ENCODE measurements around the gene CUL9. TPM values are rescaled to one million over a fixed set of nuclear protein-coding genes. Genes with fewer than 3 reads are reported as not detected.

CUL9 gene
- total and polyA plus RNA-seq, 2 experiments from 2014 or later: 2.6 to 11.3 TPM

DNA sequence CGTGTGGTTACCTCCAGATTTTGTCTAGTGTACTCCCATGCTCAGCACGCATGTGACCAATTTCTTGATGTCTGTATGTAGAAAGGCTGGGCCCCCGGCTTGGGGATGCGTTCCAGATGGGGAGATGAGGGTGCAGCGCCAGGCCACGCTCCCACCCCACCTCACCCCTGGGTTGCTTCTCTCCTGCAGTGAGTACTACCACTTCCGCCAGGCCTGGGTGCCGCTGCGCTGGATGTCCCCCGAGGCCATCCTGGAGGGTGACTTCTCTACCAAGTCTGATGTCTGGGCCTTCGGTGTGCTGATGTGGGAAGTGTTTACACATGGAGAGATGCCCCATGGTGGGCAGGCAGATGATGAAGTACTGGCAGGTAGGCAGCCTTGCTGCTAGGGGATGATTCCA is 22.4 kb upstream of the CUL9 start:
- TF ChIP-seq EZH2phosphoT487 (IDR thresholded peaks at IDR 0.05; ENCODE audit: unreplicated experiment) (no peak), CREB1 (CRISPR knock-in tag; IDR thresholded peaks at IDR 0.05; ENCODE audit: low read depth) (no peak), EZH2 (IDR thresholded peaks at IDR 0.05; ENCODE audit: low read depth, unreplicated experiment) (no peak), STAT1 (IDR thresholded peaks at IDR 0.05; ENCODE audit: unreplicated experiment) (no peak), JUNB (IDR thresholded peaks at IDR 0.05; ENCODE audit: unreplicated experiment) (no peak), POLR2AphosphoS5 (IDR thresholded peaks at IDR 0.05; ENCODE audit: low read depth) (no peak), ETS1 (IDR thresholded peaks at IDR 0.05) (no peak), NANOG (IDR thresholded peaks at IDR 0.05; ENCODE audit: borderline replicate concordance) (no peak), ZNF114 (CRISPR knock-in tag; IDR thresholded peaks at IDR 0.05) (no peak), ZNF331 (CRISPR knock-in tag; IDR thresholded peaks at IDR 0.05; ENCODE audit: low read depth) (no peak), ZNF462 (CRISPR knock-in tag; IDR thresholded peaks at IDR 0.05) (no peak)
- TF ChIP-seq, protein P1, sequence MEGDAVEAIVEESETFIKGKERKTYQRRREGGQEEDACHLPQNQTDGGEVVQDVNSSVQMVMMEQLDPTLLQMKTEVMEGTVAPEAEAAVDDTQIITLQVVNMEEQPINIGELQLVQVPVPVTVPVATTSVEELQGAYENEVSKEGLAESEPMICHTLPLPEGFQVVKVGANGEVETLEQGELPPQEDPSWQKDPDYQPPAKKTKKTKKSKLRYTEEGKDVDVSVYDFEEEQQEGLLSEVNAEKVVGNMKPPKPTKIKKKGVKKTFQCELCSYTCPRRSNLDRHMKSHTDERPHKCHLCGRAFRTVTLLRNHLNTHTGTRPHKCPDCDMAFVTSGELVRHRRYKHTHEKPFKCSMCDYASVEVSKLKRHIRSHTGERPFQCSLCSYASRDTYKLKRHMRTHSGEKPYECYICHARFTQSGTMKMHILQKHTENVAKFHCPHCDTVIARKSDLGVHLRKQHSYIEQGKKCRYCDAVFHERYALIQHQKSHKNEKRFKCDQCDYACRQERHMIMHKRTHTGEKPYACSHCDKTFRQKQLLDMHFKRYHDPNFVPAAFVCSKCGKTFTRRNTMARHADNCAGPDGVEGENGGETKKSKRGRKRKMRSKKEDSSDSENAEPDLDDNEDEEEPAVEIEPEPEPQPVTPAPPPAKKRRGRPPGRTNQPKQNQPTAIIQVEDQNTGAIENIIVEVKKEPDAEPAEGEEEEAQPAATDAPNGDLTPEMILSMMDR (conservative IDR thresholded peaks at IDR 0.05; ENCODE audit: low read depth in 2 of 2): no peak
- TF ChIP-seq, protein P2, sequence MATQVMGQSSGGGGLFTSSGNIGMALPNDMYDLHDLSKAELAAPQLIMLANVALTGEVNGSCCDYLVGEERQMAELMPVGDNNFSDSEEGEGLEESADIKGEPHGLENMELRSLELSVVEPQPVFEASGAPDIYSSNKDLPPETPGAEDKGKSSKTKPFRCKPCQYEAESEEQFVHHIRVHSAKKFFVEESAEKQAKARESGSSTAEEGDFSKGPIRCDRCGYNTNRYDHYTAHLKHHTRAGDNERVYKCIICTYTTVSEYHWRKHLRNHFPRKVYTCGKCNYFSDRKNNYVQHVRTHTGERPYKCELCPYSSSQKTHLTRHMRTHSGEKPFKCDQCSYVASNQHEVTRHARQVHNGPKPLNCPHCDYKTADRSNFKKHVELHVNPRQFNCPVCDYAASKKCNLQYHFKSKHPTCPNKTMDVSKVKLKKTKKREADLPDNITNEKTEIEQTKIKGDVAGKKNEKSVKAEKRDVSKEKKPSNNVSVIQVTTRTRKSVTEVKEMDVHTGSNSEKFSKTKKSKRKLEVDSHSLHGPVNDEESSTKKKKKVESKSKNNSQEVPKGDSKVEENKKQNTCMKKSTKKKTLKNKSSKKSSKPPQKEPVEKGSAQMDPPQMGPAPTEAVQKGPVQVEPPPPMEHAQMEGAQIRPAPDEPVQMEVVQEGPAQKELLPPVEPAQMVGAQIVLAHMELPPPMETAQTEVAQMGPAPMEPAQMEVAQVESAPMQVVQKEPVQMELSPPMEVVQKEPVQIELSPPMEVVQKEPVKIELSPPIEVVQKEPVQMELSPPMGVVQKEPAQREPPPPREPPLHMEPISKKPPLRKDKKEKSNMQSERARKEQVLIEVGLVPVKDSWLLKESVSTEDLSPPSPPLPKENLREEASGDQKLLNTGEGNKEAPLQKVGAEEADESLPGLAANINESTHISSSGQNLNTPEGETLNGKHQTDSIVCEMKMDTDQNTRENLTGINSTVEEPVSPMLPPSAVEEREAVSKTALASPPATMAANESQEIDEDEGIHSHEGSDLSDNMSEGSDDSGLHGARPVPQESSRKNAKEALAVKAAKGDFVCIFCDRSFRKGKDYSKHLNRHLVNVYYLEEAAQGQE (IDR thresholded peaks at IDR 0.05; ENCODE audit: unreplicated experiment): no peak
- H3K27ac Mint-ChIP-seq: no peak overlapping the region

More for the DNA sequence above, 22.4 kb upstream of the CUL9 start:
- no peaks in the 10 kb centered on the region for H4K20me1 ChIP-seq (replicated peaks; ENCODE audit: insufficient read depth)
- H3K27me3 Mint-ChIP-seq (ENCODE audit: insufficient read depth, low read depth, poor library complexity): peaks cover 3% of the 10 kb centered on the region
- no peak overlapping the region for H3K4me2 ChIP-seq
- no peaks in the 10 kb centered on the region for H3K27me3 ChIP-seq (ENCODE audit: insufficient read depth)
- no peaks in the 10 kb centered on the region for H3K36me3 ChIP-seq (ENCODE audit: insufficient read depth)
- H3K4me3 ChIP-seq: no peak overlapping the region
- no peak for ATAC-seq
- H3K4me1 ChIP-seq (ENCODE audit: insufficient read depth): no peaks in the 10 kb centered on the region
- no peaks in the 10 kb centered on the region for H3K9me2 ChIP-seq (ENCODE audit: insufficient read depth)
- H3F3A ChIP-seq (replicated peaks; ENCODE audit: low read depth): no peaks in the 10 kb centered on the region
- H3K4me3 Mint-ChIP-seq: no peak overlapping the region
- no peak for DNase-seq (ENCODE audit: low spot score)
- no peak overlapping the region for H2AFZ ChIP-seq
- H3K9me3 Mint-ChIP-seq: no peaks in the 10 kb centered on the region
- no peak overlapping the region for H3K27ac ChIP-seq (ENCODE audit: low read depth)
- H3K79me2 ChIP-seq (replicated peaks; ENCODE audit: insufficient read depth): no peaks in the 10 kb centered on the region
- no peaks in the 10 kb centered on the region for H3K4me1 Mint-ChIP-seq
- peaks cover 9% of the 10 kb centered on the region for H3K36me3 Mint-ChIP-seq (ENCODE audit: low read depth)
